GM12878 (cell line): Measurements from ENCODE around the gene RNF223. TPM values are rescaled to one million over a fixed set of nuclear protein-coding genes. Genes with fewer than 3 reads are reported as not detected.
A peak's percentile ranks its signal among the peaks of the same experiment; 100 is the strongest.

Experiments
- ATAC-seq: fragments of 200-7000 bp; cut with Tn5 transposase; 3 replicates; pipeline ENCODE4 v1.9.1; 2020; ENCODE audit warnings: mild to moderate bottlenecking, moderate library complexity
- BruUV-seq: library from RNA; stranded (reverse); fragments of 400-500 nt; replicated peaks from 2 replicates; lab custom pipeline; 2021; lab: Mats Ljungman, UMichigan
- CTCF ChIA-PET: fragments of 300-600 bp; sonication (Branson Sonifier 250); formaldehyde crosslinking; extraction: SDS; loops from one replicate; lab custom pipeline; 2021; ENCODE audit warnings: inconsistent platforms; lab: Yijun Ruan, JAX
- POLR2A ChIA-PET: fragments of 350-600 bp; formaldehyde crosslinking; extraction: SDS; loops from one replicate; lab custom pipeline; 2021; ENCODE audit warnings: inconsistent platforms; lab: Charles Lee
- RAD21 ChIA-PET: fragments of 300-600 bp; sonication (Branson Sonifier 250); formaldehyde crosslinking; loops from one replicate; lab custom pipeline; 2023; ENCODE audit warnings: antibody characterized with exemption; ENCODE audit not compliant: unreplicated experiment; lab: Charles Lee
- SMC1A ChIA-PET: fragments of 300-600 bp; sonication (Branson Sonifier 250); formaldehyde crosslinking; loops from one replicate; lab custom pipeline; 2023; ENCODE audit not compliant: unreplicated experiment, uncharacterized antibody; lab: Charles Lee
- DNase-seq: peaks from one replicate; pipeline ENCODE4 v3.0.0-alpha.2; 2011; ENCODE audit warnings: low read depth, low spot score
- FAIRE-seq: peaks from 3 replicates; lab custom pipeline; 2011; peaks lifted over from hg19 to GRCh38; lab: Jason Lieb, UNC
- H2AFZ ChIP-seq: 2 replicates; pipeline ENCODE4 v1.6.0; 2011; ENCODE audit warnings: low read depth, low read length, control low read depth; ENCODE audit not compliant: control insufficient read depth
- H3K27ac ChIP-seq: 2 replicates; pipeline ENCODE4 v1.5.1; 2011; ENCODE audit warnings: control low read depth; ENCODE audit not compliant: control insufficient read depth, insufficient read depth
- H3K27me3 ChIP-seq, 2 experiments: replicated peaks in 1 of 2; 2 replicates each; pipeline versions ENCODE4 v1.6.0 to v1.6.1; 2011; ENCODE audit warnings: low read length in 1 of 2; ENCODE audit not compliant: control insufficient read depth in 2 of 2, insufficient read depth in 2 of 2
- H3K36me3 ChIP-seq, 2 experiments: 2 replicates each; pipeline ENCODE4 v1.5.1; 2011; ENCODE audit warnings: low read length in 1 of 2; ENCODE audit not compliant: control insufficient read depth in 2 of 2, insufficient read depth in 2 of 2
- H3K4me1 ChIP-seq: 2 replicates; pipeline ENCODE4 v1.6.1; 2011; ENCODE audit warnings: mild to moderate bottlenecking, low read length, moderate library complexity, mixed read lengths; ENCODE audit not compliant: control insufficient read depth, insufficient read depth
- H3K4me2 ChIP-seq: 2 replicates; pipeline ENCODE4 v1.6.0; 2011; ENCODE audit warnings: control low read depth; ENCODE audit not compliant: control insufficient read depth, insufficient read depth
- H3K4me3 ChIP-seq: fragments of 200-600 bp; sonication (generic); 2 replicates; pipeline ENCODE4 v1.5.1; 2016
- H3K79me2 ChIP-seq: 2 replicates; pipeline ENCODE4 v1.6.0; 2011; ENCODE audit warnings: low read length; ENCODE audit not compliant: control insufficient read depth, insufficient read depth
- H3K9ac ChIP-seq: 2 replicates; pipeline ENCODE4 v1.8.0; 2011; ENCODE audit warnings: low read length, control low read depth, mixed read lengths; ENCODE audit not compliant: control insufficient read depth, insufficient read depth
- H3K9me3 ChIP-seq: replicated peaks from 3 replicates; pipeline ENCODE4 v1.5.1; 2011; ENCODE audit warnings: mild to moderate bottlenecking, low read length; ENCODE audit not compliant: control insufficient read depth, insufficient read depth
- H4K20me1 ChIP-seq: 2 replicates; pipeline ENCODE4 v1.6.0; 2011; ENCODE audit not compliant: control insufficient read depth, insufficient read depth
- BACH1 ChIP-seq: fragments of 450-650 bp; IDR thresholded peaks from 2 replicates; pipeline ENCODE4 v1.6.1; 2017; ENCODE audit warnings: mild to moderate bottlenecking, borderline replicate concordance
- BCLAF1 ChIP-seq: fragments of 450-650 bp; IDR thresholded peaks from 2 replicates; pipeline ENCODE4 v1.6.1; 2017; ENCODE audit warnings: antibody characterized with exemption, mild to moderate bottlenecking, moderate library complexity
- BHLHE40 ChIP-seq, 2 experiments: fragments of 450-650 bp in 1 of 2; IDR thresholded peaks; 2 replicates each; pipeline ENCODE4 v1.6.1; 2011 to 2017; ENCODE audit warnings: low read depth in 2 of 2, borderline replicate concordance in 1 of 2, improper control_type of control experiment in 1 of 2, low read length in 1 of 2, mild to moderate bottlenecking in 1 of 2
- E2F4 ChIP-seq: IDR thresholded peaks from 2 replicates; pipeline ENCODE4 v1.6.1; 2012; ENCODE audit warnings: low read depth, low read length, improper control_type of control experiment
- EGR1 ChIP-seq, 2 experiments: IDR thresholded peaks; 1 replicate in 1 of 2; 2 replicates in 1 of 2; pipeline ENCODE4 v1.6.1; 2011 to 2012; ENCODE audit warnings: low read depth in 2 of 2, low read length in 2 of 2, borderline replicate concordance in 1 of 2, mild to moderate bottlenecking in 1 of 2, moderate library complexity in 1 of 2
- ELK1 ChIP-seq: IDR thresholded peaks from 2 replicates; pipeline ENCODE4 v1.6.1; 2012; ENCODE audit warnings: low read depth, low read length, improper control_type of control experiment
- FOXM1 ChIP-seq: IDR thresholded peaks from 2 replicates; pipeline ENCODE4 v1.6.1; 2012; ENCODE audit warnings: low read depth, mild to moderate bottlenecking, inconsistent platforms, low read length, moderate library complexity
- HCFC1 ChIP-seq: fragments of 150-350 bp; IDR thresholded peaks from 2 replicates; pipeline ENCODE4 v1.6.1; 2014; ENCODE audit warnings: low read length
- LARP7 ChIP-seq: fragments of 450-650 bp; IDR thresholded peaks from 2 replicates; pipeline ENCODE4 v1.6.1; 2017; ENCODE audit warnings: mild to moderate bottlenecking
- NKRF ChIP-seq: fragments of 450-650 bp; conservative IDR thresholded peaks from 2 replicates; pipeline ENCODE4 v1.6.1; 2017; ENCODE audit warnings: mild to moderate bottlenecking, moderate library complexity
- PBX3 ChIP-seq: IDR thresholded peaks from 2 replicates; pipeline ENCODE4 v1.6.1; 2011; ENCODE audit warnings: mild to moderate bottlenecking, low read depth, low read length, moderate library complexity; ENCODE audit not compliant: insufficient replicate concordance
- PKNOX1 ChIP-seq: fragments of 450-650 bp; IDR thresholded peaks from 2 replicates; pipeline ENCODE4 v1.6.1; 2016; ENCODE audit warnings: mild to moderate bottlenecking
- WGBS: methylation state at CpG from one replicate; pipeline ENCODE4 v1.1.6; 2016; ENCODE audit warnings: low lambda C conversion rate; ENCODE audit not compliant: insufficient replicate concordance, insufficient coverage; ENCODE audit errors: missing lambda C conversion rate; 5-methylcytosine and 5-hydroxymethylcytosine counted together
- in situ Hi-C: fragments of 300-500 bp; cut with MboI; formaldehyde crosslinking; loops from 9 replicates; pipeline ENCODE4 v1.14.3; 2018; ENCODE audit warnings: mixed read lengths
- intact Hi-C: fragments of 100-400 bp; cut with micrococcal nuclease; formaldehyde crosslinking; loops from one replicate; pipeline ENCODE4 v1.14.2; 2022; ENCODE audit not compliant: unreplicated experiment
- polyA plus RNA-seq, 11 experiments: library from polyadenylated mRNA; depleted of rRNA in 4 of 11; unstranded in 6 of 11; stranded (reverse) in 5 of 11; fragments of >200 nt; fragmentation: Nextera tagmentation in 4 of 11; fragmentation: Illumina TruSeq in 1 of 11; extraction: Ambion mirVana in 4 of 11; extraction: Trizol in 1 of 11; gene quantifications; 1 replicate in 1 of 11; 2 replicates in 10 of 11; pipeline versions ENCODE4 v1.2.1 to v1.2.3, GENCODE V29; 2011 to 2016; ENCODE audit warnings: inconsistent platforms in 2 of 11, missing spikeins in 2 of 11, low read depth in 1 of 11
- total RNA-seq, 4 experiments: library from RNA; depleted of rRNA in 3 of 4; stranded (reverse); fragments of >200 nt in 3 of 4; fragmentation: Illumina TruSeq in 1 of 4; extraction: Trizol in 1 of 4; gene quantifications; 2 replicates each; pipeline versions ENCODE4 v1.2.1 to v1.2.3, GENCODE V29; 2013 to 2021

RNF223 gene
- total and polyA plus RNA-seq, 10 of the 15 experiments (the other 5 are each of a cell fraction or from before 2014, with no cell fraction given): 0.06 TPM; not detected in 9

GRCh38 chr1:1068517-1069055, 5.5 kb downstream of the RNF223 start:
- Histone ChIP-seq H3K79me2 (no peaks in the 10 kb centered on the region), H3K36me3 (no peaks in the 10 kb centered on the region), H3K27ac (no peak overlapping the region), H4K20me1 (no peaks in the 10 kb centered on the region), H3K4me3 (peak overlapping the region; percentile 37; the same call in 1 of the 2 replicates), H2AFZ (peak overlapping the region; percentile 33; the same call in 1 of the 2 replicates), H3K9me3 (no peaks in the 10 kb centered on the region), H3K4me2 (peak overlapping the region; percentile 69), H3K9ac (no peak overlapping the region), H3K4me1 (peaks cover 18% of the 10 kb centered on the region), H3K27me3 (no peaks in the 10 kb centered on the region)
- WGBS: 1% methylated on average over 30 of the region's 55 CpGs
- CTCF ChIA-PET: interaction anchor here (0.9 kb wide), 1 partner anchor 35 kb away, joined by 3 read pairs; no protein-coding TSS in a partner anchor
- TF ChIP-seq HCFC1 (no peak), PKNOX1 (peak; percentile 73), ELK1 (no peak), BCLAF1 (no peak), EGR1 (IDR thresholded peaks at IDR 0.05; ENCODE audit: borderline replicate concordance in 1 of 2, low read depth in 2 of 2, low read length in 2 of 2) (peak in 1 of 2 experiments; percentile 45; a peak in 1 of 3 replicates), FOXM1 (no peak), NKRF (0 out of 2 replicates have a peak, but pooled peaks have one; percentile 21), BHLHE40 (IDR thresholded peaks at IDR 0.05; ENCODE audit: borderline replicate concordance in 1 of 2, low read depth in 2 of 2, low read length in 1 of 2) (peak in 1 of 2 experiments; percentile 54; a peak in 2 of 4 replicates), LARP7 (peak; percentile 59), PBX3 (peak; percentile 82), E2F4 (no peak), BACH1 (0 out of 2 replicates have a peak, but pooled peaks have one; percentile 27)
- RAD21 ChIA-PET: no interaction called here
- ATAC-seq (peak; percentile 3), DNase-seq (no peak), FAIRE-seq (no peak)
- intact Hi-C loops: loop anchor here (10.0 kb wide), 1 partner anchor 164 kb away; no protein-coding TSS in a partner anchor
- in situ Hi-C loops: no loop called here
- BruUV-seq: no TSS peak
- POLR2A ChIA-PET: no interaction called here
- SMC1A ChIA-PET: no interaction called here
